ENCODE measurements around the gene FBRSL1. TPM values are rescaled to one million over a fixed set of nuclear protein-coding genes. Genes with fewer than 3 reads are reported as not detected.

Gene FBRSL1
- total RNA-seq, 2 experiments from 2014 or later = 60.3 to 65.4 TPM

GRCh38 chr12:132492951-132493350 lies 3.0 kb downstream of the FBRSL1 start:
- CTCF ChIA-PET = no interaction called here
- POLR2A ChIA-PET = no interaction called here

DNA sequence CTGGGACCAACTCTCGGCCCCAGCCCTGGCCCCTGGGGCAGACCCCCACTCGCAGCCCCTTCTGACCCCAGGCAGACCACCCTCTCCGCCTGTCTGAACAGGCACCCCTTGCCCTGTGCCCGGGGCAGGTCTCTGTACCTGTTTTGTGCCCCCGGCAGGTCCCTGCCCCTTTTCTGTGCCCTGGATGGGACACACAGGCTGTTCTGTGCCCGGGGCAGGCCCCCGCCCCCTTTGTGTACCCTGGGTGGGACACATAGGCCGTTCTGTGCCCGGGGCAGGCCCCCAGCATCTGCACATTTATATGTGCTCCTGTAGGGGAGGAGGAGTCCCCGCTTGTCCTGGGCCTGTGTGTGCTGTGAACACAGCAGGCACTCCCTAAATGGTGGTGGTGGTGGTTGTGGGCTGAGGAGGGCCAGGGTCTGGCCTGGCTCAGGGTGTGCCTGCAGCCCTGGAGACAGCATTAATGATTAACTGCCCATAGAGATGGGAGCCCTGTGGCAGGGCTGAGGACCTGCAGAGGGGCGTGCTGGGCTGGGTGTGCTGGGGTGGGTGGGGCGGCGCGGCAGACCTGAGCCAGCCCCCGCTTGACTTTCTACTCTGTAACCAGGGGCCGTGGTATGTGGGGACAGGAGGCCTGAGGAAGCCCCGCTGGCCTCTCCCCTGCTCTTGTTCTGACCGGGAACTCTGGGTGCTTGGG lies 3.7 kb downstream of the FBRSL1 start:
- CTCF ChIA-PET = no interaction called here
- POLR2A ChIA-PET = no interaction called here

- CTCF ChIA-PET = no interaction called here
These were observed 4.6 kb downstream of the FBRSL1 start for GRCh38 chr12:132494294-132495164.

GRCh38 chr12:132495165-132495544 lies 5.2 kb downstream of the FBRSL1 start:
- CTCF ChIA-PET = no interaction called here
- POLR2A ChIA-PET = no interaction called here

More at GRCh38 chr12:132494294-132495164, 4.6 kb downstream of the FBRSL1 start:
- POLR2A ChIA-PET = no interaction called here

DNA sequence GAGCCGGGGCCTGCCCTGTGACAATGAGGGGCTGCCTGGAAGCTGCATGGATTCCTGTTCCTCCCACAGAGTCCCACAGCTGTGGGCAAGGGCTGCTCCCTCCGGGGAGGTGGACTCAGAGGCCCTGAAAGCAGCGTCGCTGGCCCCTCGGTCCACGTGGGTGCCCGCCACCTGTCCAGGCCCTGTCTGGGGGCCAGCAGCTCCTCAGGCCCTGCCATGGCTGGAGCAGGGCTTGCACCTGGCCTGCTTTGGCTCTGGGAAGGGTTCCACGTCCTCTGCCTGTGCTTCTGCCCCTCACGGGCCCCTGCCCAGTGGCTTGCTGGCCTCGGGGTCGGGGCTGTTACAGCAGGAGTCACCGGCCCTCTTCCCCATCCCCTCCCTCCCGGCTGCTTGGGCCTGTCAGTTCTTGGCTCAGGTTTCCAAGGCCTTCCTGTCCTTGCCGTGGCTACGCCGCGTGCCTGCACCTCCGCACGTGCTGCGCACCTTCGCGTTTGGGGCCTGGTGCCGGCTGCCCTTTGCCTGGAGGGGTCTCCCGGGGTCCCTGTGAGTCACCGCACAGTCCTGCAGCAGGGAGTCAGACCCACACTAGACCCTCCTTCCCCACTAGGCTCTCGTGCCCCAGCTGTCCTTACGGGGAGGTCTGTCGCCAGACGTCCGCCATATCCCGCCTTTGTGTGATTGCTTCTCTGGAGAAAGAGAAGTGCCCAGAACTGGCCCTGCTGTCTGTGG lies 5.8 kb downstream of the FBRSL1 start:
- POLR2A ChIA-PET = no interaction called here
- CTCF ChIA-PET = no interaction called here

DNA sequence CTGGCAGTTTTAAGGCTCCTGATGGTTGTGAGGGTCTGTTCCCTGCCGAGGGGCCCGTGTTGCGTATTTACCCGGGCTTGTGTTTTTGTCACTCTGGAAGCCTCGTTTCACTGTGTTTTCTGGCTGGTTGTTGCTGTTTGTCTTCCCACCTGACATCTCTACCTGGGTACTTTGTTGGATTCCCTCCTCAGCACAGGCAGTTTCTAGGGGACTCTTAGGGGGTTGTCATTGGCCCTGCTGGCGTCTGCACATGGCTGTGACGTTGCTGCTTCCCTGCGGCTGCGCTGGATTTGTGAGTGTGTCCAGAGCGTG lies 6.4 kb downstream of the FBRSL1 start:
- ChIA-PET CTCF (no interaction called here), POLR2A (no interaction called here)

GRCh38 chr12:132496710-132497109 lies 6.8 kb downstream of the FBRSL1 start:
- ChIA-PET CTCF (no interaction called here), POLR2A (no interaction called here)

DNA sequence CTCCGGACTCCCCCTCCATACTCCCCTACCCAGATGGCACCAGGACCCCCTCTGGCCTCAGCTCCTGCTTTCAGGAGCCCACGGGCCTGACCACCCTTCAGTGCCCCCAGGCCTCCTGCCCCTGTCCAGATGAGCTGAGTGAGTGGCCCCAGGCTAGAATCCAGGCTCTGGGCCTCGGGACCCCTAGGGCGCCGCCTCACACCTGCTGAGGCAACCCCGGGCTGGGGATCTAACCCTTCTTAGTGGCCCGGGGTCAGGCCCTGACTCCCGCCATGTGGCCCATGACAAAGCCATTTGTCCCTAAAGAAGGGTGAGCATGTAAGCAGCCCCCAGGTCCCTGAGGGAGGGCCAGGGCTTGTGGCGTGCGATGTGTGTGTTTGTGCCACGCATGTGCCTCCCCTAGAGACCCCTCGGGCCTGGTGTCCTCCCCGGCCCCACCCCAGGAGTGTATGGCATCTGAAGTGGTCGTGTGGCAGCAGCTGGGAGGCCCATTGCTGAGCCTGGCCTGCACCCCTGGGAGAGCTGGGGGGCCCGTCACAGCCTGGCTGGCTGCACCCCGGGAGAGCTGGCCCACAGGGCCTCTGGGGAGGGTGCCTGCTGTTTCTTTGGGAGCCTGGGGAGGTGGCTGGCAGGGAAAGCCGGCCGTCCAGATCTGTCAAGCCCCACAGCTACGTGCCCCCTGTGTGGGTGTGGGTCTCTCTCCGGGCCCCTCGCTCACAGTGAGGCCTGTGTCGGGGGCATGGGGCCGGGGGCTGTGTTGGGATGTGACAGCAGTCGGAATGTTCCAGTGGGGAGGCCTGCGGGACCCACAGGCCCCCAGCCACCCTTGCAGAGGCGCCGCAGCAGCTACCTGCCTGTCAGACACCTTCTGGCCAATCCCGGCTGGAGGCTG lies 7.8 kb downstream of the FBRSL1 start:
- POLR2A ChIA-PET = no interaction called here
- CTCF ChIA-PET = no interaction called here

DNA sequence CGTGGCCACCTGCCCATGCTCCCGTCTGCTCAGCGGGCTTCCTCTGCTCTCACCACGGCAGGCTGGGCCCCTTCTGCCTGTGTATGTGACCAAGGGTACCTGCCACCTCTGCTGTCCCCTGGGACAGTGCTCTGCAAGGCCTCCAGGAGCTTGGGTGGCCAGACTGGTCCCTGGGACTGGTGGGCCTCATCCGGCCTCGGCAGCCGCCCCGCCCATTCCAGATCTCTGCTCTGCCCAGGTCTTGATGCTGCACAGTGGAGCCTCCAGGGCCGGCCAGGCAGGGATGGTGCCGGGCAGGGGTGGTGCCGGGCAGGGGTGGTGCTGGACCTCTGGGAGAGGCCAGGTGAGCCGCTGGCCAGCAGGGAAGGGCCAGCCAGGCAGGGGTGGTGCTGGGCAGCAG lies 9.0 kb downstream of the FBRSL1 start:
- CTCF ChIA-PET = no interaction called here

DNA sequence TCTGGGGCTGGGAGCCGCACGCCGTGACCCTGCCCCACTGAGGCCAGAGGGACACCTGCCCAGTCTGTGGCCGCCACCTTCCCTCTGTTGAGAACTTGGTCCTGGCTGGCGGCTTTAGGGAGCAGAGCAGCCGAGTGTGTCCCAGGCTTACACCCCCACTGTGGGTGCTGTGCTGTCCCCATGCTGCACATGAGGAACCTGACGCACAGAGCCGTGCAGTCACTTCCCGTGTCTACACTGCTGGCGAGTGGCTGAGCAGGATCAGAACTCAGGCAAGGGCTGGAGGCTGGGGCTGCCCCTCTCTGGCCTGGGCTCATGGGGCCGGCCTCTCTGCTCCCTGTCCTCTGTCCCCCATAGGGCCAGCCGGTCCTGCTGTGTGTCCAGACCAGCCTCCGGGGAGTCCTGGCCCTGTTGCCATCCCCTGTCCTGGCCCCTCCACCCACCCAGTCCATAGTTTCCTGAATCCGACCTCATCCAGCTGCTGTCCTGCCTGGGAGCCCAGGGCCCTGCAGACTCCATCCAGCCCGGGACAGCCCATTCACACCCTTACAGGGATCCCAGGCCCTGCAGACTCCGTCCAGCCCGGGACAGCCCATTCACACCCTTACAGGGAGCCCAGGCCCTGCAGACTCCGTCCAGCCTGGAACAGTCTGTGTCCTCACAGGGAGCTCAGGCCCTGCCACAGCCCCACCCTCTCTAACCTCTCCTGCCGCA lies 10.3 kb downstream of the FBRSL1 start:
- ChIA-PET POLR2A (interaction anchor here (0.5 kb wide), 1 partner anchor 192 kb away, joined by 3 read pairs; no protein-coding TSS in a partner anchor), CTCF (no interaction called here)

More for the DNA sequence above, 9.0 kb downstream of the FBRSL1 start:
- POLR2A ChIA-PET = no interaction called here

- ChIA-PET CTCF (no interaction called here), POLR2A (no interaction called here)
These were observed 10.9 kb downstream of the FBRSL1 start for GRCh38 chr12:132500856-132501180.

GRCh38 chr12:132501204-132501940 lies 11.4 kb downstream of the FBRSL1 start:
- CTCF ChIA-PET = no interaction called here
- POLR2A ChIA-PET = no interaction called here

GRCh38 chr12:132502149-132502881 lies 12.4 kb downstream of the FBRSL1 start:
- CTCF ChIA-PET = no interaction called here

DNA sequence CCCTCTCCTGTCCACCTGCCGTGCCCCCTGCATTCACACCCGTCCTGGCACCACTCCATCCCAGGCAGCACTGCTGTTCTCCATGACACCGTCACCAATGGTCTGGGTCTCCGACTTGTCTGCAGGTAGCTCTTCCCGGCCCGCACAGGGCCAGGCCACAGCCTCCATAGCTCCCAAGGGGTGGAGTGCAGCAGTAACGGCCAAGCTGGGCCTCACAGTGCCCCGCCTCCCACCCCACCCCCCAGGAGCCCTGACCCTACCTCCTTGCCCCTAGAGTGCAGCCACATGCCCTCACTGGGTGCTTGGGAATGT lies 12.9 kb downstream of the FBRSL1 start:
- ChIA-PET CTCF (no interaction called here), POLR2A (no interaction called here)

More at GRCh38 chr12:132502149-132502881, 12.4 kb downstream of the FBRSL1 start:
- POLR2A ChIA-PET = no interaction called here

DNA sequence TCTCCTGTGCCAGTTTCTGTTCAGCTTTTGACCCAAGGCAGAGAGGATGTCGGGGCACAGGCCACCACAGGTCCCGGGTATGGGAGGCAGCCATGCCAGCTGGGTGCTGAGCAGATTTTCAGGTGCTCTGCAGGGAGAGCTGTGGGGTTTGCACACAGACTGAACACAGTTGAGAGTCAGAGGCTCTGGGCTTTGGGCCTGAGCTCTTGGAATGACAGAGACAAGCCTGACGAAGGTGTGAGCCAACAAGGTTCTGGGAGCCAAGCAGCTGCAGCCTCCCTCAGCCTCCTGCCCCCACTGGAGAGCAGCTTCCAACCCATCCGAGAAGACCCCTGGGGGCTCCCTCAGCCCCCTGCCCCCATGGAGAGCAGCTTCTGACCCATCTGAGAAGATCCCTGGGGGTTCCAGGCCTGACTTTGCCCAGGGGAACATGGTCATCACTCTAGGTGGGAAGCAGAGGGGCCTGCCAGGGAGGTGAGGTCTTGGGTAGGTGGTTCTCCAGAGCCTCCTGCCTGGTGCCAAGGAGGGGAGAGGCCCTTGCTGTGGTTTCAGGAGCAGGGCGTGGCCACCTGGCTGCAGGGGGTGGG lies 13.8 kb downstream of the FBRSL1 start:
- POLR2A ChIA-PET = no interaction called here
- CTCF ChIA-PET = no interaction called here

DNA sequence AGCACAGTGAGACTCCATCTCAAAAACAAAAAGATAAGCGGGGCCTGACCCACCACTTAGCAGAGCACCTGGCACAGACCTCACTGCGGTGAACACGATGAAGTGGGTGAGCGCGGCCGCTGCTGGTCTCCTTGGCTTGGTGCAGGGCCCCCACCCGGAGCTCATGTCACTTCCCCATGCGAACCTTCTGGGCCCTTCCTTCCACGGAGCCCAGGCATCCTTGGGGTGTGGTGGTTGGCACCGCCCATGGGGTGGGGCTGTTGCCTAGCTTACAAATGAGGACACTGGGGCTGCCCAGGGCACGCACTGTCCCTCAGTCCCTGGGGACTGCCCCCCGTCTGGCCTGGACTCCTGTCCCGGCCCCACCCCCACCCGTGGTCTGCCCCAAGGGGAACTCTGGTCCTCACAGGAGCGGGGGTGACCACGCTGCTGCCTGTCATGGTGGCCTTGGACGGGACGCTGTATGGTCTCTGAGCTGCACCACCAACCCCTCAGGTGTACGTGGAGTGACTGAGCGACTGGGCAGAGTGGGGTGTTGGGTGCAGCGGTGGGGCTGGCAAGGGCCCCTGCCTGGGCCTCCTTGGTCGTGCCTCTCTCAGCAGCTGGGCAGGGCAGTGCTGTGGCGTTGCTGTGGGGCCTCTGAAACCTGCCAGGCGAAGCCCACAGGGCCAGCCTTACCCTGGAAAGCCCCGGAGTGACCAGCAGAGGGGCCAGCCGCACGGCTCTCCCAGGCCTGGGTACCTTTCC lies 15.3 kb downstream of the FBRSL1 start:
- POLR2A ChIA-PET = no interaction called here
- CTCF ChIA-PET = no interaction called here

DNA sequence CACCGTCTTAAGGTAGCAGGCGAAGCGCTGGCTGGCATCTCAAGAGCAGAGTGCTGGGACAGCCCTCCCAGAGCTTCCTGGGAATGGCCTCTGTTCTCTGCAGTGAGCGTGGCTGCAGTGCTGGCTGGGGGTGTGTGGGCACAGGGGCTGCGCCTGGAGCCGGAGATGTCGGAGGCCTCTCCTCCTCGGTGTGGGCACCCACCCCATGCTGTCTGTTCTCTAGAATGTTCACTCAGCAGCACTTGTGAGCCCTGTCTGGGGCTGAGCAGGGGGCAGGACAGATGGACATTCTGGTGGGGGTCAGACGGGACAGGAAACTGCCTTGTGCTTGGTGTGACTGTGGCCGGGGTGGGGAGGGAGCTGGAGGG lies 15.9 kb downstream of the FBRSL1 start:
- POLR2A ChIA-PET = no interaction called here
- CTCF ChIA-PET = no interaction called here
